Stimulated activated CD8-positive, alpha-beta memory T cell treated with anti-CD3 and anti-CD28 coated beads, Interleukin-7, amount 100 ng/mL, for 4 hours (primary cell): Measurements from ENCODE around the gene BRD4.
A peak's percentile ranks its signal among the peaks of the same experiment; 100 is the strongest.

ENCODE experiments used
- DNase-seq, 2 donors: peaks; one replicate each; pipeline ENCODE4 v3.0.0-alpha.2; 2020; ENCODE audit warnings: low read depth in 2 of 2

BRD4 gene

DNA sequence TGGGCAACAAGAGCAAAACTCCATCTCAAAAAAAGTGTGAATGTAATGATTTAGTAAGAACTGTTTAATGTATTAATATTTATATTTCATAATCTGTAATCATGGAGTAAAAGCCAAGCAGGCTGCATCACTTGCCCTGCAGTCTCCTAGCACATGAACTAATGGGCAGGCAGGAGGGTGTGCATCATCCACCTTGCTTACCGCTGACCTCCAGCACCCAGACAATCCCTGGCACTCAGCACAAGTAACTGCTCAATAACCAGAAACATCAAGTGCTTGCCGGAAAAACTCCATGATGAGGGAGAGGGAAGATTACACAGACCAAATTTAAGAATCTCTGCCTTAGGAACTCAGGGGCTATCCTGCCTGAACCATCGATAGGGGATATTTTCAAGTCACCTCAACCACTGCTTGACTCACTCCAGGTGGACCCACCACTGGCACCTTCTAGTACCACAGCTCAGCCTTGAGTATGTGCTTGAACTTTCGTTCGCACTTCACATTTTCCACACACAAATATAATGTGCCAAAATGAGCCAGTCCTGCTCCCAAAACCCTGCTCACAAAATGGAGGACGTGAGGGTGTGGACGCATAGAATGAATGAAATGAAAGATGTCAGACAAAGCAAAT lies 18.6 kb downstream of the BRD4 start:
- no peak for DNase-seq

DNA sequence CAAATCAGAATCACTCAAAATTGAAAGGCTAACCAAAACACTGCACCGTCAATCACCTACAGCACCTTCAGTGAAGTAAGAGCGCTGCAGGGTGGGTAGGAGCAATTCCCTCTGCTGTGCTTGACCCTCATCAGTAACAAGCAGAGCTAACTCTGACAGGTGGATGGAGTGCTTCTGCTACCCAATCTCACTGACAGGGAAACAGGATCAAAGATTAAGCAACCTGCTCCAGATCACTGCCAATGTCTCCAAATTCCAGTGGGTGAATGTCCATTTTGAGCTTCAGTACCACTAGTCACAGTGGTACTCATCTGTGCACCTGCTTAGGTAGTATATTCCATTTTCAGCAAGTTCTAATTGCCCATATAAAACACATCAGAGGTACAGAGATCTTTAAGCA lies 25.2 kb downstream of the BRD4 start:
- DNase-seq = no peak

DNA sequence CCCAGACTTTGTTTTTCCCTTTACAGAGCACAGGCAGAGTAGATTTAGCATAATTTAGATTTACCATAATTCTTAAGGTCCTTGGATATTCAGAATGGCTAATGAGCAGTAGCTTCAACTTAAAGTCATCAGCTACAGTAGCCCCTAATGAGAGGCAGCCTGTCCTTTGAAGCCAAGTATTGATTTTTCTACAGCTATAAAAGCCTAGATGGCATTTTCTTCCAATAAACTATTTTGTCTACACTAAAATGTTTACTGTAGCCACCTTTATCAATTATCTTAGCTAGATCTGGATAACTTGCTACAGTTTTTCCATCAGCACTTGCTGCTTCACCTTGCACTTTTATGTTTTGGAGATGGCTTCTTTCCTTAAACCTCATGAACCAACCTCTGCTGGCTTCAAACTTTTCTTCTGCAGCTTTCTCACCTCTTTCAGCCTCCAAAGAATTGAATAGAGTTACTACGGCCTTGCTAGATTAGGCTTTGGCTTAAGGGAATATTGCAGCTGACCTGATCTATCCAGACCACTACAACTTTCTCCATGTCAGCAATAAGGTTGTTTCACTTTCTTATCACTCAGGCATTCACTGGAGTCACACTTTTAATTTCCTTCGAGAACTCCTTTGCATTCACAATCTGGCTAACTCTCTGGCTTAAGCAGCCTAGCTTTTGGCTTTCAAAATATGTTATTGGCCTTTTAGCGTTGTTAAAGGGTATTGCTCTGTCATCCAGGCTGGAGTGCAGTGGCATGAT lies 26.6 kb downstream of the BRD4 start:
- DNase-seq = no peak

DNA sequence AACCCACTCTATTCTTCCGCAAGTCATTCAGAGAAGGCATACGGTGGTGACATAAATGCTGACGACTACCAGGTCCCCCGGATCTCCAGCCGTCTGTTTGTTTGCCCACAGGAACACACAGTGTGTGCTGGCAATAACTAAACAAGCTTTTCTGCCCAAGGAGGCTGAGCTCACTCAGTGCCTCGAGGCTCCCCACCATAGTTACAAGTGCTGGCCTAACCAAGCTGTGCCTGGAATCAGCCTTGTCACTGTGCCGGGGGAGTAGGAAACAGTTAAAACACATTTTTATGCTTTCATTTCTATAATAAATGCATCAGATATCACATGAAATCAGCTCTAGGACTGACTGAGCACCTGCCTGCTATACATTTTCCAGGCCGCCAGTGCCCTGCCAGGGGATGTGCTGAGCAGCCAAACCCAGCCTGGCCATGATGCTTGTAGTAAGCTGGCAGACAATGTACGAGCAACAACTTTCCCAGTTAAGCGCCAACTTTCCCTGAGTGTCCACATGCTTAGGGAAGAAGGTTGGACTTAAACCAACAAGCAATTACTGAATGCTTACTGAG lies 28.1 kb downstream of the BRD4 start:
- no peak for DNase-seq

DNA sequence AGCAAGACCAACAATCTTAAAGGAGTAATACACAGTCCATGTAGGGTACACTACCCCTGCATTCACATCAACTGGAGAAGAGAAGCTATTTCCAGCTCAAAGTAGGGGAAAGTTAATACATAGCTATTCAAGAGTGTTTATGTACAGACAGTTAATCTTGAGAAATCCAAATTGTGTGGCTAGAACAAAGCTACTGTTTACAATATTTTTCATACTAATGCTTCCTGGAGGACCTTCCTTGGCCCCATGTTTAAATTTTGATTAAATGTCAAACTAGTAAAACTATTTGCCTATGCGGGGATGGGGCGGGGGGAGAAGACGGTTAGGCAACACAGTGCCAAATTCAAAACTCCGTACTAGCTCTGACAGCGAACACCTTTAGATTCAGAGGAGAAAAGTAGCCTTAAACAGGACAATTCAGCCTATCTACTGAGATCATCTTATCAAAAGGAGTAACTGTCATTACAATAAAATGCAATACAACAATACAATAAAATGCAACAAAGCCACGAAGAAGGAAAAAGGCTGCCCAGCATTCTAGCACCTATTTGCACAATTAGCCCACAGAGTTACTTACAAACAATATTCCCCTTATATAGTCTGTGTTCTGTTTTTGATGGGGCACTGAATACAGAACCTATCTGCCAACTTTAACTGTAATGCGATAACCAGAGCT lies 29.1 kb downstream of the BRD4 start:
- no peak for DNase-seq

DNA sequence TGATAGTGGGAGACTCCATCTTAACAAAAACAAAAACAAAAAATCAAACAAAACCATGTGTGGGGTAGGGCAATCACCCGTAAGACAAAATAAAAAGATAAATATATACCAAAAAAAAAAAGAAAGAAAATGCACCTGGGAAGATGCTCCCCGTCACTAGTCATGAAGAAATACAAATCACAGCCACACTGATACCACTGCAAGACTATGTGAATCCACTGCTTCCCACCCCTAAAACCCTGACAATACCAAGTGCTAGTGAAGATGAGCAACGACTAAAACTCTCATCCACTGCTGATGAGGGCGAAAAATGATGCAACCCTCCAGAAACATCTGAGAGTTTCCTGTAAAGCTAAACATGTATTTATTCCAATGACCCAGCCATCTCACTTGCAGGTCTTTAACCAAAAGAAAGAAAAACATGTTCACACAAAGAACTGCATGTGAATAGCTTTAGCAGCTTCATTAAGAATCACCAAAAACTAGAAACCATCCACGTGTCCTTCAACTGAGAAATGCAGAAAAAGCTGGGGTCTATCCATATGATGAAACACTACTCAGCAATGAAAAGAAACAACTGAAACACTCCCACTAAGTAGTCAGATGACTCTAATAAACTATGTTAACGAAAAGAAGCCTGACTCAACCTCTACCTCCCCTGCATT lies 31.7 kb downstream of the BRD4 start:
- DNase-seq = no peak

DNA sequence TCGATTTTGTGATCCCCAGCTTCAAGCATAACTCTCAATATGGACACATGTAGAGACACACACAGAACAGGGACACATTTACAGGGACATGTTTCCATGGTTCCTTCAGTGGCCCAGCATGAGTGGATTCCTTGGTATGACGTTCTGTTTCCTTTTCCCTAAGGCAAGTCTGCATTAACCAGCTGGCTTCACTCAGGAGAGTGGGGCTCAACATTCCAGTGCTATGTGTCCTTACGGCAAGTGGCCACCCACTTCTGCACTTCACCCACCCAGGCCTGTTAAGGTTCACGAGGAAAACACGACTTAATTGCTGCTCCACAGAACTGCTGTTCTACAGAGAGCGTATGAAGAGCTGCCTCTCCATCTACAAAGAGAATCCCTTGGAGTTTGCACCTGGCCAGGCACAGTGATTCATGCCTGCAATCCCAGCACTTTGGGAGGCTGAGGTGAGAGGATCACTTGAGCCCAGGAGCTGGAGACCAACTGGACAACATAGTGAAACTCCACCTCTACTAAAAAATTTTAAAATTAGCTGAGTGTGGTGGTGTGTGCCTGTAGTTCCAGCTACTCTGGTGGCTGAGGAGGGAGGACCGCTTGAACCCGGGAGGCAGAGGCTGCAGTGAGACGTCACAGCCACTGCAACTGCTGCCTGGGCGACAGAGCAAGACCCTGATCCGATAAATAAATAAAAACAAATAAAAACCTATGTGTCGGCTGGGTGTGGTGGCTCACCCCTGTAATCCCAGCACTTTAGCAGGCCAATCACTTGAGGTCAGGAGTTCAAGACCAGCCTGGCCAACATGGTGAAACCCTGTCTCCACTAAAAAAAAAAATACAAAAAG lies 32.5 kb downstream of the BRD4 start:
- DNase-seq = no peak

DNA sequence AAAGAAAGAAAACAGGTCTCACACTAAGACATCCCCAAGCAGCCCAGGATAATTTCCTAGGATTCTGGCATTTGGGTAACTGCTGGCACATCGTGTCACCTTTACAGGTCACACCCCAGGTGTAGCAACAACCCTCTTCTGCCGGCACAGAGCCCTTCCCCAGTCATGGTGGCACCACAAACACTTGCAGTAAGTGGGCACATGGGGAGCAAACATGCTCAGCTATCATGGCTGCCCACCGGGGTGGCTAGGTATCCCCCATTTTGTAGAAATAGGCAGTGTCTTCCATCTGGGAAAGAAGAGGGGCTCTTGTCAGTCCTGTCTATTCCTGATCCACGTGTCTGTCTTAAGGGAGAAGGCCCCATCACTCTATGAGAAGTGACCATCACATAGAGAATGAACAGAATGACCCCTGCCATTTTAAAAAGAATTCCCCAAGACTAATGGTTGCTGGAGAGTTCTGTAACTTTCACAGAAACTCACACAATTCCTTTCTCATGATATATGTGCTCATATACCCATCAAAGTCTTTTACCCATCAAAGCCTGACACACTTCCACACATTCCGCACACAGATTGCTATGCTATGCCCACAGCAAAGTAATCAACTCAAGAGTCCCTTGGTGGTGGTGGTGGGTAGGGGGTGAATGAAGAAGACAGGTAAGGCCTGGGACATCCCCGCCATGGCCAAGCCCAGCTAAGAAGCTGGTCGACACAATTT lies 33.3 kb downstream of the BRD4 start:
- DNase-seq = no peak

DNA sequence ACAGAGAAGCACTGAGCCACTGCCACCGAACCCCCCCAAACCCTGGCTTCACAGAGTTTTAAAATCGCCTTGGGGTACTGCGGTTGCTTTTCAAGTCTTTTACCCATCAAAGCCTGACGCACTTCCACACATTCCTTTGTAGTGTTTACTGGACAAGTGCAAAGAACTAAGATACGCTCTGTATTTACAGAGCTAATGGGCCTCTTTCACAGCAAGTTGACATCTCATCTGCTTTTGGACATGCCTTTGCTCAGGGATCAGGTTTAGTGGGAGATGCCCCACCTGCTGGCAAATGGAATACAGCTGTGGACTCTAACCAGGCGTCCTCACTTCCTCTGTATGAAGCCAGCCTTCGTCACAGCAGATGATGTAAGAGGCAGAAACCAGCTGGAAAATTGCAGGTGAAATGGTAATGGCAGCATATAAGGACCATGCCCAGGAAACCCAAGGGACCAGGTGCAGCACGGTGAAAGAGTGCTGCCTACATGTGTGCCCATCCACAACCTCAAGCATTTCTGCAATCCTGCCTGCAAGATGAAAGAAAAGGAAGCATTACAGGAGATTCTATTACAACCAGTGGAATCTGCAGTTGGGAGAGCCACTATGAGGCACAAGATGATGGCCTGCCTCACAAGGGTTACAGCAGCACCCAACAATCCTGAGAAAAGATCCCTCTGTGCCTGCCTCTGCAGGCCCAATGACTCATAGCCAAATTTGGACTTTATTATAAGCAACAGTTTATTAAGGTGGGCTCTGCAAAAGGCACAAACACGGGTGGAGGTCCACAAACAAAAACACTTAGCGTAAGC lies 34.7 kb downstream of the BRD4 start:
- no peak for DNase-seq

DNA sequence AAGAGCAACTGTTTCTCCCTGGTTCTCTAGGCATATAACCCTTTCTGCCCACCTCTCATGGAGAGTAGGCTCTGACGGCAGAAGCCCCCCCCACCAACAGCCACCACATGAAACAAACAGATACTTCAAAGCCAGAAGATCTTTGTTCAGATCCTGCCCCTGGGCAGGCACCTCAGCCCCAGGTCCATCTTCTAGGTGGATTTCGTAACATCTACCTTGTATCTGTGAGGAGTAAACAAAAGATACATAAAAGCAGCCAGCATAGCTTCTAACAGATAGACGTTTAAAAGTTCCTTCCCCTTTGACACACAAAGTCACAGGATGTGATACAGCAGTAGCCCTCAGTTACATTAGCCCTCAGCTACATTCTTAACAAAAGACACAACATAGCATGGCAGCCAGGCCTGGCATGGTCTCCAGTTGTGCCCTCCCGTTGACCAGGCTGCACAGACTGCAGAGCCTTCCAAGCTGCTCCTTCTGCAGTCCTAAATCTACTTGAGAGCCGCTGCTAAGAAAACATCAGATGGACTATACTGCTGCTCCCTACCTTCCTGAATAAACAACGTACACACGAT lies 35.4 kb downstream of the BRD4 start:
- peak in 1 of 2 donors; percentile 8 for DNase-seq

DNA sequence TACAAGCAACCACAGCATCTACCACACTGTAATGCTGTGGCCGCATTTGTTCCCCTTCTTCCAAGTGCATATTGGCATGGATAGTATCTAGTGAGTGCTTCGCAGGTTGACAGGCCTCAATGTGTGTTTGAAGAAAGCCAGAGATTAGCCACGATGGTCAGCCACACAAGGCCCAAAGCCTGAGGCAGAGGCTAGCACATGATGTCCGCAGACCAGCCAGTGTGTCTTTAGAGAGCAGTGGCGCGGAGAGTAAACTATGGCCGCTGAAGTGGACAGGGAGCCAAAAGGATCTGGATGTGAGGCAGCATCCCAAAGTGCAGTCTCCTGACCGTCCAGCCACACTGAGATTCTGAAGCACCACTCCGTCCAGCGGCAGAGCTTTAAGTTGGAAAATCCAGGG lies 36.0 kb downstream of the BRD4 start:
- no peak for DNase-seq

DNA sequence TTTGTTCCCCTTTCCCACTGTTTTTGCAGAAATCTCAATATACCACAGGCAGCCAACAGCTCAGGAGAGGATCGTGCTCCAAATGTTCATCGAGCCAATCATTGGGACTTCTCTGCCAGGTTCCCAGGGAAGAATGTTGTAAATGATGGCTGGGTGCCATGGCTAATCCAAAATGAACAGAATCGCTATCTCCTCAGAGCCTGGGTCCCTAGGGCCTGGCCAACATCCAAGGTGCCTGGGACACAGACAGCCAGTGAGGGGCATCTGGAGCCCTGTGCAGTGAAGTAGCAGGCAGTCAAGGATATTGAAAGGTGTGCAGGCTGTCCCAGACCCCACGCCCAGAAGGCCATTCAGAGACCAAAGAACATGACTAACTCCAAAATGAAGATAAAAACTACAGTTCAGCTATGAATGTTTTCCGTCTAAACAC lies 37.8 kb downstream of the BRD4 start:
- DNase-seq = no peak

DNA sequence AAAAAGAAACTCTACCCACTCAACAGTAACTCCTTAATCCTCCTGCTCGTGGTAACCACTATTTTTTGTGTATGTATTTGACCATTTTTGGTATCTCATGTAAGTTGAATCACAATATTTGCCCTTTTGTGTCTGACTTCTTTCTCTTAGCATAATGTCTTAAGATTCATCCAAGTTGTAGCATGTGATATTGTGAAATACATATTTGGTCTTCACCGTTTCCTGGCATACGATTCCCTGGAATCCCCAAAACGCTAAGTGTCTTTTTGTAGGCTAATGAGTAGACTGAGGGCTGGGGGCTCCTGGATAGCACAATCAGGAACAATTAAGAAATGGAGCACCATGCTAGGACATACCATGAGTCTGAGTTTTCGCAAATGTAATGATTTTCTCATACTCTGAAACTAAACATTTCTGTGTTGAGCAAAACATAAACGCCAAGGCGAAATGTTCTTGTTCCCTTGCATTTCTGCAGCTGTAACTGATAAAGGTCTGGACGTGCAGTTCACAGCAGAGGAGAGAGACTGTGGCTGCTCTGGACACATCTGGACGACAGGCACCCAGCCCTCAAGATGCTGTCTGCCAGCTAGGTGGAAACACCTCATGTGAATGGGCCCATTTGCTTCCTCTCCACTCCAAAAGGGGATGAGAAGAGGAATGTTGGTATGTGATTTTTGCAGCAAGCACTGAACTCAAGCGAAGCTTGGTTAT lies 38.4 kb downstream of the BRD4 start:
- DNase-seq = no peak

DNA sequence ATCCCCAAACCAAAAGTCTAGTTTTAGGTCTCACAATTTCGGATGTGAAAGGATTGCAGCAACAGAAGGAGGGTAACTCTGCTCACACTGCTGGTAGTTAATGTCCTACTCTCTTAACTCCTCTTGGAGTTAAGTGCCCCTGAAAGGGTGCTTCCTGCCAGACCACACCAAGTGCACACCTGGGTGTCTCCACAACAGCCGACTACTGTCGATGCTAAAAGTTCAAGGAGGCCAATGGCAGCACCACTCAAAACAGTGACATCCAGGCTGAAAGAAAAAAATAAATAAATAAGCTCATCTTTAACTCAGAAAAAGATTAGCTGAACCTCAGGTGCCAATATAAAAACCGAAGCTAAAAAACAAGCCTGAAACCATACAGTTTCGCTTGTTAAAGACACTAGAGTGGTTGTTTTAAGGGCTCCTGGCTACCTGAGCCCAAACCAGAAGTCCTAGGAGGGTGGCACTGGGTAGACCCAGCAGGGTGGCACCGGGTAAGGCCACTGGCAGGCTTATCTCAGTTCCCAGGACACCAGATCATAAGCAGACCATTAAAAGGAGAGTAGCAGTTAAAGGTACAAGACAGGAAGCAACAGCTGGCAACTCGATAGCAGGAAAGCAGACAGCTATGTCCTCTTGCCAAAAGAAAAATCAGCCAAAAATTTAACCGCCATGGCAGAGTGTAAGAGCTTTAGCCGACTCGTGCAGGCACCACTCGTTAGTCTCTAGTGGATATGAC lies 39.3 kb downstream of the BRD4 start:
- DNase-seq = no peak

DNA sequence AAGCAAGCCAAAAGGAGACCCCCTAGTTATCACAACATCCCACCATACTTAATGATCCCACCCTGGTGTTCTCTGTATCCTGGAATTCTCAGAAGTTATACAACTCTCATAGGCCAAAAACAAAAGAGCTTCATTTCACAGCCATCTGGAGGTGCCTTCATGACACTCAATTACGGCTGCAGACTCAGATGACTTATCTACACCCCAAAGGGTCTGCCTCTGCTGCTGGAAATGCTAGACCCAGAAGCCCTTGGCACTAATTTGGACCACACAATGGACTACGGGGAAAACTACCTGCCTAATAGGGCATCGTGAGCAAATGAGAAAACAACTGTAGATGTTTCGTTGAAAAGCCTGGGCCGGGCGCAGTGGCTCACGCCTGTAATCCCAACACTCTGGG lies 40.2 kb downstream of the BRD4 start:
- DNase-seq = no peak

DNA sequence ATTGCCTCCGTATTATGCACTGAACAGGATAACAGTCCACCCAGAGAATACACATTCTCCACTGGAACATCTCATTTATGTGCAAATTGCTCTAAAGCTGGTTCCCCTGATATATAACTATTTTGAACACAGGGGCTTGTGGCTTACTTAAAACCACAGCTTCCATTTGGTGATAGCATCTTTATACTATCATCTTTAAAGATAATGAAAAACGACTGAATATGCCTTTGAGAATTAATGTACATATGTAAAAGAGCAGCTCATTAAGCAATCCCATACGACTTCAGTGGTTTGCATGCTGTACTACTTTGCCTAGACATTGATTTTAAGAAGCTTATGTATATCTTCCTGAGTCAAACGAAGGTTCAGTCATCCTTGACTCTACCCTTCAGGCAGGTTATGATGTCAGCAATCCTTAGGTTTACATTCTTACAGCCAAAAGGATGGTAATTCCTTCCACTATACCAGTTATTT lies 40.8 kb downstream of the BRD4 start:
- DNase-seq = no peak

DNA sequence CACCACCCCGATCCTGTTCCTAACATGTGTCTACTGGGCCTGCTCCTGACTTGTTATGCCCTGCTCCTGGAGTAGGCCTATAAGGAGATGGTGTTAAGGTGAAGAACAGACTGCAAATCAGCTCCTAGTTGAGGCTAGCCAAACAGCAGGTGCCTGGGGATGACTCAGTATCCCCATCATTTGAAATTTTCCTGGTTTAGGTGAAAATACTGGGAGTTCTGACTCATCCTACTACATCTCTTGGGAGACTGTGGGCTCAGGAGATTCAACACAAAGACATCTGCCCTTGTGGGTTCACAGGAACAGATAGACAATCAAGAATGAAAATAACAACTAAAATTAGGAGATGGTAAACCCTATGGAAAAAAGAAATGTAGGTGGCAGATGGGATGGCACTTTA lies 41.2 kb downstream of the BRD4 start:
- DNase-seq = no peak

DNA sequence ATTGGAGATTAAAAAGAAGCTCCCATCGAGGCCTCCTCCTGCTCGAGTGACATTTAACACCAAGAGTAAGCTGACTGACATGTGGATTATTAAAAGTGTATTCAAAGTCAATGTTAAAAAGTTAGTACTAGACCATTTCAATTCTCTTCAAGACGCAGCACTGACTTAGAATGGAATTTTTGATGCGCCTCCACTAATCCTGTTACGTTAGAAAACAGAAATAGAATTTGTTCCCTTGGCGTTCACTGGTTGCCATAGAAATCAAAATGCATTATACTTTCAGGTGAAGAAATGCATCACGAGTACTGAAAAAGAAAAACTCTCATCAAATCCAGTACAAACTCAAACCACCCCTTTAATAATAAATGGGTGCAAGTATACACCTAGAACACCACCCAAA lies 42.2 kb downstream of the BRD4 start:
- no peak for DNase-seq
